ENCODE results near the gene SETD3.

- TF ChIP-seq, protein P1, sequence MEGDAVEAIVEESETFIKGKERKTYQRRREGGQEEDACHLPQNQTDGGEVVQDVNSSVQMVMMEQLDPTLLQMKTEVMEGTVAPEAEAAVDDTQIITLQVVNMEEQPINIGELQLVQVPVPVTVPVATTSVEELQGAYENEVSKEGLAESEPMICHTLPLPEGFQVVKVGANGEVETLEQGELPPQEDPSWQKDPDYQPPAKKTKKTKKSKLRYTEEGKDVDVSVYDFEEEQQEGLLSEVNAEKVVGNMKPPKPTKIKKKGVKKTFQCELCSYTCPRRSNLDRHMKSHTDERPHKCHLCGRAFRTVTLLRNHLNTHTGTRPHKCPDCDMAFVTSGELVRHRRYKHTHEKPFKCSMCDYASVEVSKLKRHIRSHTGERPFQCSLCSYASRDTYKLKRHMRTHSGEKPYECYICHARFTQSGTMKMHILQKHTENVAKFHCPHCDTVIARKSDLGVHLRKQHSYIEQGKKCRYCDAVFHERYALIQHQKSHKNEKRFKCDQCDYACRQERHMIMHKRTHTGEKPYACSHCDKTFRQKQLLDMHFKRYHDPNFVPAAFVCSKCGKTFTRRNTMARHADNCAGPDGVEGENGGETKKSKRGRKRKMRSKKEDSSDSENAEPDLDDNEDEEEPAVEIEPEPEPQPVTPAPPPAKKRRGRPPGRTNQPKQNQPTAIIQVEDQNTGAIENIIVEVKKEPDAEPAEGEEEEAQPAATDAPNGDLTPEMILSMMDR (conservative IDR thresholded peaks at IDR 0.05 in 1 of 2, IDR thresholded peaks at IDR 0.05 in 1 of 2; ENCODE audit: extremely low read depth in 1 of 2, insufficient read depth in 1 of 2, low read depth in 1 of 2, low read length in 2 of 2) = no peak
- no peak for TF ChIP-seq EZH2 (IDR thresholded peaks at IDR 0.05; ENCODE audit: borderline replicate concordance, low read length)
Measured at GRCh38 chr14:99515301-99516155, 34.9 kb upstream of the SETD3 start.
